HS-27A (cell line): Measurements from ENCODE around the gene SLC40A1.

ENCODE experiments used
- DNase-seq: peaks from one replicate; pipeline ENCODE4 v3.0.0-alpha.2; 2012; ENCODE audit warnings: low read depth, missing footprints

SLC40A1 gene

GRCh38 chr2:189540551-189540950 lies 40.0 kb downstream of the SLC40A1 start:
- DNase-seq = no peak

GRCh38 chr2:189538402-189538801 lies 42.2 kb downstream of the SLC40A1 start:
- no peak for DNase-seq

GRCh38 chr2:189536830-189537229 lies 43.8 kb downstream of the SLC40A1 start:
- DNase-seq = no peak

- DNase-seq = peak; percentile 4
Measured at GRCh38 chr2:189534854-189535832, 45.4 kb downstream of the SLC40A1 start.

GRCh38 chr2:189533288-189534035 lies 47.1 kb downstream of the SLC40A1 start:
- no peak for DNase-seq

GRCh38 chr2:189530965-189531637 lies 49.5 kb downstream of the SLC40A1 start:
- no peak for DNase-seq

- DNase-seq = no peak
Measured at GRCh38 chr2:189528617-189529016, 52.0 kb downstream of the SLC40A1 start.

GRCh38 chr2:189527812-189528592 lies 52.6 kb downstream of the SLC40A1 start:
- no peak for DNase-seq

- no peak for DNase-seq
Measured at GRCh38 chr2:189527041-189527750, 53.4 kb downstream of the SLC40A1 start.

- no peak for DNase-seq
Measured at GRCh38 chr2:189526241-189526640, 54.3 kb downstream of the SLC40A1 start.

- DNase-seq = no peak
Measured at GRCh38 chr2:189524746-189525145, 55.8 kb downstream of the SLC40A1 start.

GRCh38 chr2:189522435-189523151 lies 58.0 kb downstream of the SLC40A1 start:
- no peak for DNase-seq

GRCh38 chr2:189521699-189522434 lies 58.7 kb downstream of the SLC40A1 start:
- DNase-seq = no peak

GRCh38 chr2:189519631-189520387 lies 60.8 kb downstream of the SLC40A1 start:
- DNase-seq = no peak

GRCh38 chr2:189517847-189518535 lies 62.6 kb downstream of the SLC40A1 start:
- no peak for DNase-seq

GRCh38 chr2:189516546-189516945 lies 64.0 kb downstream of the SLC40A1 start:
- no peak for DNase-seq

- DNase-seq = no peak
Measured at GRCh38 chr2:189515264-189515663, 65.3 kb downstream of the SLC40A1 start.

GRCh38 chr2:189514104-189514503 lies 66.5 kb downstream of the SLC40A1 start:
- DNase-seq = no peak
